ENCODE measurements around the gene MYCN. TPM values are rescaled to one million over a fixed set of nuclear protein-coding genes. Genes with fewer than 3 reads are reported as not detected.

The MYCN gene
- not detected in 2 replicates for total RNA-seq

DNA sequence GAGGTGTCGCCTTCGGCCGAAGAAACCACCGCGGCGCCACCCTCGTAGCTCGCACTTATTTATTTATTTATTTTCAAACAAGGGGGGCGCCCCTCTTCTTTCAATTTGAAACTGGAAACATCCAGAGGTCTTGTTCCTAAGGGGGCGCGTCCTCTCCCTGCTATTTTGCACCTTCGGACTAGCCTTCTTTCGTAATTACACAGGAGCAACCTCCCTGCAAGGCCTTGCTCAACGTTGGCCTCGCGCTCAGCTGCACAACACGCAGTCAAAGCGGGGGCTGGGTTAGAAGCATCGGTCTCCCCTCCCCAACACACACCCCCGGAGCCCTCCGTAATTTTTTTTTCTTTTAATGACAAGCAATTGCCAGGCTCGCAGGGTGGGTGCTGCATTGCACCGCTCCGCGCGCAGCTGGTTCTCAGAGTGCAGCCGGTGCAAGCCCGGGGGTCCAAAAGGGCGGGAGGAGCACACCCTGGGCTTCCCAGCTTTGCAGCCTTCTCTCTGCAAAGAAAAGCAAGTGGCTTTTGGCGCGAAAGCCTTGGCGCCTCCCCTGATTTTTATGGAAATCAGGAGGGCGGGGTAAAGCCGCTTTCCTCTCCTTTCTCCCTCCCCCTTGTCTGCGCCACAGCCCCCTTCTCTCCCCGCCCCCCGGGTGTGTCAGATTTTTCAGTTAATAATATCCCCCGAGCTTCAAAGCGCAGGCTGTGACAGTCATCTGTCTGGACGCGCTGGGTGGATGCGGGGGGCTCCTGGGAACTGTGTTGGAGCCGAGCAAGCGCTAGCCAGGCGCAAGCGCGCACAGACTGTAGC lies at the start of gene MYCN:
TSS of gene MYCN (plus strand) at position 697 of the 807 bp plus-strand sequence. CDS start 1,515 bp downstream, outside the sequence.

